Neuronal stem cell (in vitro differentiated cells): ENCODE measurements around the gene SLC2A10.

Experiments used
- DNase-seq: peaks from one replicate; pipeline ENCODE4 v3.0.0-alpha.2; 2013; ENCODE audit warnings: low spot score
- H2AFZ ChIP-seq: one replicate; pipeline ENCODE4 v1.6.1; 2013; ENCODE audit warnings: mild to moderate bottlenecking, low read length, inconsistent platforms
- H2AK5ac ChIP-seq: 2 replicates; pipeline ENCODE4 v1.6.1; 2013; ENCODE audit warnings: low read depth, mild to moderate bottlenecking, inconsistent platforms, low read length, moderate library complexity, mixed read lengths
- H2BK120ac ChIP-seq: 2 replicates; pipeline ENCODE4 v1.6.1; 2013; ENCODE audit warnings: low read depth, mild to moderate bottlenecking, inconsistent platforms, low read length, moderate library complexity, mixed read lengths
- H2BK12ac ChIP-seq: one replicate; pipeline ENCODE4 v1.6.1; 2013; ENCODE audit warnings: low read length, inconsistent platforms
- H2BK15ac ChIP-seq: 2 replicates; pipeline ENCODE4 v1.6.1; 2013; ENCODE audit warnings: mild to moderate bottlenecking, low read length, inconsistent platforms, mixed read lengths
- H2BK5ac ChIP-seq: one replicate; pipeline ENCODE4 v1.6.1; 2013; ENCODE audit warnings: inconsistent platforms, mild to moderate bottlenecking, low read length, moderate library complexity
- H3K14ac ChIP-seq: one replicate; pipeline ENCODE4 v1.6.1; 2013; ENCODE audit warnings: low read length, inconsistent platforms
- H3K18ac ChIP-seq: 2 replicates; pipeline ENCODE4 v1.6.1; 2013; ENCODE audit warnings: low read length, inconsistent platforms
- H3K23ac ChIP-seq: 2 replicates; pipeline ENCODE4 v1.6.1; 2013; ENCODE audit warnings: low read depth, mild to moderate bottlenecking, mixed read lengths, low read length, inconsistent platforms; ENCODE audit not compliant: poor library complexity
- H3K27ac ChIP-seq: replicated peaks from 3 replicates; pipeline ENCODE4 v1.5.1; 2013; ENCODE audit warnings: low read length, inconsistent platforms
- H3K27me3 ChIP-seq, 3 experiments: 2 replicates each; pipeline ENCODE4 v1.6.1; 2013; ENCODE audit warnings: low read length in 3 of 3, mild to moderate bottlenecking in 2 of 3, inconsistent platforms in 1 of 3, low read depth in 1 of 3, mixed read lengths in 1 of 3, moderate library complexity in 1 of 3; ENCODE audit not compliant: control insufficient read depth in 3 of 3, insufficient read depth in 3 of 3
- H3K36me3 ChIP-seq, 2 donors: replicated peaks in 1 of 2; 2 replicates each; pipeline ENCODE4 v1.6.1; 2013; ENCODE audit warnings: low read length in 2 of 2; ENCODE audit not compliant: control insufficient read depth in 2 of 2, insufficient read depth in 2 of 2
- H3K4ac ChIP-seq: 2 replicates; pipeline ENCODE4 v1.6.1; 2013; ENCODE audit warnings: inconsistent platforms, mild to moderate bottlenecking, low read length, moderate library complexity
- H3K4me1 ChIP-seq, 2 donors: 1 replicate in 1 of 2; 2 replicates in 1 of 2; pipeline ENCODE4 v1.6.1; 2013; ENCODE audit warnings: low read length in 2 of 2, low read depth in 1 of 2; ENCODE audit not compliant: control insufficient read depth in 2 of 2, insufficient read depth in 1 of 2
- H3K4me2 ChIP-seq: one replicate; pipeline ENCODE4 v1.6.1; 2013; ENCODE audit warnings: mild to moderate bottlenecking, low read length, inconsistent platforms; ENCODE audit not compliant: insufficient read depth, poor library complexity, severe bottlenecking
- H3K4me3 ChIP-seq, 2 donors: 2 replicates each; pipeline ENCODE4 v1.5.1; 2013; ENCODE audit warnings: low read length in 2 of 2, mild to moderate bottlenecking in 2 of 2, inconsistent platforms in 1 of 2, moderate library complexity in 1 of 2
- H3K79me1 ChIP-seq: one replicate; pipeline ENCODE4 v1.6.1; 2013; ENCODE audit warnings: low read depth, mild to moderate bottlenecking, inconsistent platforms, low read length, moderate library complexity
- H3K9ac ChIP-seq: one replicate; pipeline ENCODE4 v1.6.1; 2013; ENCODE audit warnings: mild to moderate bottlenecking, low read depth, low read length, inconsistent platforms; ENCODE audit not compliant: poor library complexity
- H3K9me3 ChIP-seq, 2 donors: replicated peaks in 1 of 2; 2 replicates each; pipeline versions ENCODE3 to v1.6.1; 2013; ENCODE audit warnings: low read length in 2 of 2, mild to moderate bottlenecking in 2 of 2, inconsistent platforms in 1 of 2, low read depth in 1 of 2, mixed read lengths in 1 of 2, moderate library complexity in 1 of 2; ENCODE audit not compliant: control insufficient read depth in 2 of 2, insufficient read depth in 1 of 2
- H4K8ac ChIP-seq: one replicate; pipeline ENCODE4 v1.6.1; 2013; ENCODE audit warnings: low read depth, mild to moderate bottlenecking, inconsistent platforms, low read length, moderate library complexity
- H4K91ac ChIP-seq: one replicate; pipeline ENCODE4 v1.6.1; 2013; ENCODE audit warnings: low read length, low read depth, mild to moderate bottlenecking, inconsistent platforms; ENCODE audit not compliant: poor library complexity
- WGBS, 2 donors: extraction: QIAGEN DNeasy Blood & Tissue Kit; methylation state at CpG; one replicate each; pipeline ENCODE4 v1.1.7; 2013; ENCODE audit warnings: missing lambda C conversion rate in 2 of 2, mixed read lengths in 1 of 2; ENCODE audit not compliant: insufficient read length in 2 of 2, insufficient replicate concordance in 1 of 2; ENCODE audit errors: extremely low coverage in 2 of 2; 5-methylcytosine and 5-hydroxymethylcytosine counted together

Gene SLC2A10

GRCh38 chr20:46743088-46743487 is 33.6 kb downstream of the SLC2A10 start:
- H3K27me3 ChIP-seq = peaks cover 0 to 30% (median 0%) of the 10 kb centered on the region in 3 experiments
- DNase-seq = no peak
- H3K18ac ChIP-seq = no peak overlapping the region
- H3K36me3 ChIP-seq = no peaks in the 10 kb centered on the region
- H3K4me1 ChIP-seq = peaks cover 0 to 6% of the 10 kb centered on the region in 2 donors
- H4K8ac ChIP-seq = no peak overlapping the region
- H2BK15ac ChIP-seq = no peak overlapping the region
- H2BK120ac ChIP-seq = no peak overlapping the region
- no peak overlapping the region for H2BK5ac ChIP-seq
- no peak overlapping the region for H3K4ac ChIP-seq
- H3K14ac ChIP-seq = no peak overlapping the region
- peak overlapping the region; percentile 24 for H2AFZ ChIP-seq
- H2BK12ac ChIP-seq = no peak overlapping the region
- no peaks in the 10 kb centered on the region for H3K9me3 ChIP-seq
- no CpG with 5 or more reads among the region's 5 CpGs for WGBS, 2 donors
- no peak overlapping the region for H3K4me3 ChIP-seq
- H3K4me2 ChIP-seq = no peak overlapping the region
- no peak overlapping the region for H3K23ac ChIP-seq
- H3K79me1 ChIP-seq = no peaks in the 10 kb centered on the region
- H3K27ac ChIP-seq = no peak overlapping the region
- no peak overlapping the region for H2AK5ac ChIP-seq
- H4K91ac ChIP-seq = no peak overlapping the region
- no peak overlapping the region for H3K9ac ChIP-seq

- WGBS, 2 donors = no CpG with 5 or more reads among the region's 7 CpGs
These were observed 37.6 kb downstream of the SLC2A10 start for GRCh38 chr20:46746956-46747526.

GRCh38 chr20:46749147-46749546 is 39.7 kb downstream of the SLC2A10 start:
- no peaks in the 10 kb centered on the region for H3K4me1 ChIP-seq
- no peak overlapping the region for H2BK5ac ChIP-seq
- no peak overlapping the region for H2AFZ ChIP-seq
- no peak overlapping the region for H2BK15ac ChIP-seq
- peaks cover 0 to 23% (median 0%) of the 10 kb centered on the region in 3 experiments for H3K27me3 ChIP-seq
- no peak overlapping the region for H3K27ac ChIP-seq
- no peak overlapping the region for H3K4me3 ChIP-seq
- H2BK12ac ChIP-seq = no peak overlapping the region
- no peak overlapping the region for H4K91ac ChIP-seq
- no peak overlapping the region for H2AK5ac ChIP-seq
- no peaks in the 10 kb centered on the region for H3K36me3 ChIP-seq
- no peak overlapping the region for H3K4me2 ChIP-seq
- H3K9ac ChIP-seq = no peak overlapping the region
- H3K79me1 ChIP-seq = no peaks in the 10 kb centered on the region
- no peak overlapping the region for H2BK120ac ChIP-seq
- no peak overlapping the region for H3K4ac ChIP-seq
- WGBS, 2 donors = no CpG with 5 or more reads among the region's 3 CpGs
- DNase-seq = no peak
- no peaks in the 10 kb centered on the region for H3K9me3 ChIP-seq
- H3K14ac ChIP-seq = no peak overlapping the region
- H4K8ac ChIP-seq = no peak overlapping the region
- no peak overlapping the region for H3K18ac ChIP-seq
- H3K23ac ChIP-seq = no peak overlapping the region

More at GRCh38 chr20:46746956-46747526, 37.6 kb downstream of the SLC2A10 start:
- Histone ChIP-seq H2BK15ac (no peak overlapping the region), H2AFZ (no peak overlapping the region), H3K4me2 (no peak overlapping the region), H3K79me1 (no peaks in the 10 kb centered on the region), H3K4me1 (peaks cover 0 to 6% of the 10 kb centered on the region in 2 donors), H3K4me3 (no peak overlapping the region), H3K27me3 (peaks cover 0 to 40% (median 0%) of the 10 kb centered on the region in 3 experiments), H3K36me3 (no peaks in the 10 kb centered on the region), H2AK5ac (no peak overlapping the region), H2BK120ac (no peak overlapping the region), H3K4ac (no peak overlapping the region), H4K8ac (no peak overlapping the region), H3K9ac (no peak overlapping the region), H2BK5ac (no peak overlapping the region), H4K91ac (no peak overlapping the region), H3K27ac (no peak overlapping the region), H3K18ac (no peak overlapping the region), H3K9me3 (no peaks in the 10 kb centered on the region), H3K14ac (no peak overlapping the region), H2BK12ac (no peak overlapping the region), H3K23ac (no peak overlapping the region)
- no peak for DNase-seq

GRCh38 chr20:46751856-46752255 is 42.4 kb downstream of the SLC2A10 start:
- no peak overlapping the region for H3K4me3 ChIP-seq
- WGBS, 2 donors = no CpG with 5 or more reads among the region's 9 CpGs
- H2BK5ac ChIP-seq = no peak overlapping the region
- H3K23ac ChIP-seq = no peak overlapping the region
- H2AFZ ChIP-seq = no peak overlapping the region
- no peak overlapping the region for H4K8ac ChIP-seq
- no peak overlapping the region for H2AK5ac ChIP-seq
- H4K91ac ChIP-seq = no peak overlapping the region
- H3K9me3 ChIP-seq = no peaks in the 10 kb centered on the region
- no peaks in the 10 kb centered on the region for H3K79me1 ChIP-seq
- H3K4me1 ChIP-seq = no peaks in the 10 kb centered on the region
- H3K27ac ChIP-seq = no peak overlapping the region
- no peaks in the 10 kb centered on the region for H3K36me3 ChIP-seq
- no peak overlapping the region for H3K4ac ChIP-seq
- H2BK15ac ChIP-seq = peak overlapping the region; percentile 12
- no peak overlapping the region for H2BK12ac ChIP-seq
- no peak for DNase-seq
- no peak overlapping the region for H3K4me2 ChIP-seq
- H3K9ac ChIP-seq = no peak overlapping the region
- H2BK120ac ChIP-seq = no peak overlapping the region
- H3K14ac ChIP-seq = no peak overlapping the region
- H3K27me3 ChIP-seq = peaks cover 0 to 14% (median 0%) of the 10 kb centered on the region in 3 experiments
- no peak overlapping the region for H3K18ac ChIP-seq
